HEK293 (cell line): ENCODE data around the gene RBPJ.

Experiments
- CTCF ChIA-PET: fragments of 350-600 bp; formaldehyde crosslinking; extraction: SDS; loops from one replicate; lab custom pipeline; 2021; ENCODE audit warnings: antibody characterized with exemption; lab: Yijun Ruan, JAX
- POLR2A ChIA-PET: fragments of 300-600 bp; formaldehyde crosslinking; extraction: SDS; loops from one replicate; lab custom pipeline; 2020; ENCODE audit warnings: antibody characterized with exemption, inconsistent platforms; lab: Yijun Ruan, JAX
- H3K27ac ChIP-seq: fragments of 200-500 bp; sonication (Bioruptor generic); 2 replicates; pipeline ENCODE4 v1.5.1; 2014; ENCODE audit warnings: low read depth, low read length, control low read depth, inconsistent platforms; ENCODE audit errors: extremely low read depth
- H3K36me3 ChIP-seq, 2 experiments: fragments of 200-500 bp in 1 of 2; sonication (Bioruptor generic) in 1 of 2; 1 replicate in 1 of 2; 2 replicates in 1 of 2; pipeline ENCODE4 v1.5.1; 2014 to 2017; ENCODE audit warnings: inconsistent platforms in 2 of 2, low read length in 2 of 2; ENCODE audit not compliant: control insufficient read depth in 2 of 2, insufficient read depth in 1 of 2
- H3K4me1 ChIP-seq: fragments of 200-500 bp; sonication (Bioruptor generic); 2 replicates; pipeline ENCODE4 v1.5.1; 2014; ENCODE audit warnings: mild to moderate bottlenecking, low read length, inconsistent platforms; ENCODE audit not compliant: control insufficient read depth, insufficient read depth
- H3K4me3 ChIP-seq: 2 replicates; pipeline ENCODE4 v1.5.1; 2011; ENCODE audit warnings: low read depth, mild to moderate bottlenecking, control low read depth, low read length, moderate library complexity
- H3K9me3 ChIP-seq: fragments of 200-500 bp; sonication (Bioruptor generic); 2 replicates; pipeline ENCODE4 v1.5.1; 2014; ENCODE audit warnings: low read depth, low read length, inconsistent platforms; ENCODE audit not compliant: control insufficient read depth, insufficient read depth
- AEBP2 ChIP-seq: fragments of 450-650 bp; formaldehyde crosslinking; IDR thresholded peaks from 2 replicates; pipeline ENCODE4 v1.5.1; 2016; ENCODE audit warnings: missing biosample characterization, missing genetic modification characterization, borderline replicate concordance
- CTCF ChIP-seq: fragments of 450-650 bp; formaldehyde crosslinking; IDR thresholded peaks from 2 replicates; pipeline ENCODE4 v1.5.1; 2016; ENCODE audit warnings: missing biosample characterization, missing genetic modification characterization
- FEZF1 ChIP-seq: fragments of 450-650 bp; formaldehyde crosslinking; IDR thresholded peaks from 2 replicates; pipeline ENCODE4 v1.5.1; 2016; ENCODE audit warnings: missing biosample characterization, missing genetic modification characterization
- ZBTB49 ChIP-seq: fragments of 450-650 bp; formaldehyde crosslinking; IDR thresholded peaks from 2 replicates; pipeline ENCODE4 v1.5.1; 2016; ENCODE audit warnings: missing biosample characterization, missing genetic modification characterization, low read depth
- ZNF2 ChIP-seq: fragments of 450-650 bp; formaldehyde crosslinking; IDR thresholded peaks from 2 replicates; pipeline ENCODE4 v1.5.1; 2016; ENCODE audit warnings: missing biosample characterization, missing genetic modification characterization
- ZNF280C ChIP-seq: fragments of 450-650 bp; formaldehyde crosslinking; IDR thresholded peaks from 2 replicates; pipeline ENCODE4 v1.5.1; 2016; ENCODE audit warnings: missing biosample characterization, missing genetic modification characterization
- ZNF513 ChIP-seq: fragments of 450-650 bp; IDR thresholded peaks from 2 replicates; pipeline ENCODE4 v1.5.1; 2018; ENCODE audit warnings: missing biosample characterization, missing genetic modification characterization
- ZNF600 ChIP-seq: fragments of 450-650 bp; formaldehyde crosslinking; IDR thresholded peaks from 2 replicates; pipeline ENCODE4 v1.5.1; 2016; ENCODE audit warnings: missing biosample characterization, missing genetic modification characterization
- ZNF654 ChIP-seq: fragments of 450-650 bp; formaldehyde crosslinking; IDR thresholded peaks from 2 replicates; pipeline ENCODE4 v1.5.1; 2016; ENCODE audit warnings: low read depth, missing biosample characterization, missing genetic modification characterization
- ZNF660 ChIP-seq: fragments of 450-650 bp; IDR thresholded peaks from 2 replicates; pipeline ENCODE4 v1.5.1; 2018; ENCODE audit warnings: missing biosample characterization, mild to moderate bottlenecking, missing genetic modification characterization
- ZNF785 ChIP-seq: fragments of 450-650 bp; formaldehyde crosslinking; IDR thresholded peaks from 2 replicates; pipeline ENCODE4 v1.5.1; 2016; ENCODE audit warnings: missing biosample characterization, missing genetic modification characterization
- ZSCAN30 ChIP-seq: fragments of 450-650 bp; IDR thresholded peaks from 2 replicates; pipeline ENCODE4 v1.5.1; 2018; ENCODE audit warnings: missing biosample characterization, mild to moderate bottlenecking, missing genetic modification characterization, moderate library complexity
- TF ChIP-seq, protein P1 (sequence below): fragments of 450-650 bp; formaldehyde crosslinking; IDR thresholded peaks from 2 replicates; pipeline ENCODE4 v1.5.1; 2017; ENCODE audit warnings: missing biosample characterization, missing genetic modification characterization
- TF ChIP-seq, protein P2 (sequence below): fragments of 450-650 bp; formaldehyde crosslinking; IDR thresholded peaks from 2 replicates; pipeline ENCODE4 v1.5.1; 2017; ENCODE audit warnings: missing biosample characterization, missing genetic modification characterization

The RBPJ gene

DNA sequence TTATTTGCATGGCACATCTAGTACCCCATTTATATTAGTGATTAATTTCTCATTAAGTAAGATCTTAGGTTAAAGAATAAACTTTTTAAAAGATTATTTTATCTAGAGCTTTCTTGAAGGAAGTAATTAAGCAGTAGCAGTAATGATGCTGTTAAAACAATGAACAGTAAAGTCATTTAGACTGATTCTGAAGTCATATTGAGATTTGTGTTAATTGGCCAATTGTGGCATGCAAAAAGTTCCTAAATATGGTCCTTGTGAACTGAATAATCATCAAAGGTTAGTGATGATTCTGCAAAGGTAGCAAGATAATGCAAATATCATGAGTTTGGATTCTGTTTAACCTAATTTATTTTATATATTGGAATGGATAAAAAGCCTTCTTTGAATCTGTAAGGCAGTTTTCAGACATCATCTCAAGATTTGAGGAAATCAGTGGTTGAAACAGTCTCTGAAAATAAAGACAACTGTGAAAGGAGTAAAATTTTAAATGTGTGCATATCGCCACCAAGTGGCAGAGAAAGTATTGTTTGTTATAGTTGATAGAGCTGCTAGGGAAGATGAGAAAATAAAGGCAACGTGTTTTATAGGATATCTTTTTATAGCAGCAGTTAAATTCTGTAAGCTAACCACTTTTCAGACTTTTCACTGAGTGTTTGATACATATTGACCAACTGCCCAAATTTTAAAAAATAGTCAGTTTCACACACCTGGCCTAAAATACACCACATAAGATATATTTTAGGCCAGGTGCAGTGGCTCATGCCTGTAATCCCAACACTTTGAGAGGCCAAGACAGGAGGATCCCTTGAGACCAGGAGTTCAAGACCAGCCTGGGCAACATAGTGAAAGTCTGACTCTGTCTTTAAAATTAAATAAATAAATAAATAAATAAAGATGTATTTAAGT, 89.8 kb downstream of the RBPJ start:
- ChIA-PET POLR2A (interaction anchor here (0.5 kb wide), 1 partner anchor 81 kb away, joined by 3 read pairs; no protein-coding TSS in a partner anchor), CTCF (interaction anchor here (0.6 to 2.3 kb wide), 13 partner anchors 11 to 438 kb away, joined by 3 to 7 read pairs (median 3); no protein-coding TSS in a partner anchor)
- Histone ChIP-seq H3K9me3 (no peaks in the 10 kb centered on the region), H3K4me3 (no peak overlapping the region), H3K27ac (no peak overlapping the region), H3K4me1 (no peaks in the 10 kb centered on the region), H3K36me3 (peaks cover 4 to 28% of the 10 kb centered on the region in 2 experiments; a peak in 2 of 3 replicates)
- TF ChIP-seq, protein P1, sequence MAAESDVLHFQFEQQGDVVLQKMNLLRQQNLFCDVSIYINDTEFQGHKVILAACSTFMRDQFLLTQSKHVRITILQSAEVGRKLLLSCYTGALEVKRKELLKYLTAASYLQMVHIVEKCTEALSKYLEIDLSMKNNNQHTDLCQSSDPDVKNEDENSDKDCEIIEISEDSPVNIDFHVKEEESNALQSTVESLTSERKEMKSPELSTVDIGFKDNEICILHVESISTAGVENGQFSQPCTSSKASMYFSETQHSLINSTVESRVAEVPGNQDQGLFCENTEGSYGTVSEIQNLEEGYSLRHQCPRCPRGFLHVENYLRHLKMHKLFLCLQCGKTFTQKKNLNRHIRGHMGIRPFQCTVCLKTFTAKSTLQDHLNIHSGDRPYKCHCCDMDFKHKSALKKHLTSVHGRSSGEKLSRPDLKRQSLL (tag by site-specific recombination): 0 out of 2 replicates have a peak, but pooled peaks have one; percentile 17
- 0 out of 2 replicates have a peak, but pooled peaks have one; percentile 27 for TF ChIP-seq ZSCAN30 (tag by site-specific recombination)
- TF ChIP-seq CTCF (tag by site-specific recombination): 0 out of 2 replicates have a peak, but pooled peaks have one; percentile 9
- TF ChIP-seq ZNF660 (tag by site-specific recombination): peak; percentile 62; the same call in 1 of the 2 replicates
- no peak for TF ChIP-seq ZNF785
- no peak for TF ChIP-seq ZBTB49 (tag by site-specific recombination)
- TF ChIP-seq ZNF654 (tag by site-specific recombination): peak; percentile 66
- no peak for TF ChIP-seq FEZF1 (tag by site-specific recombination)
- TF ChIP-seq ZNF2: no peak

GRCh38 chr4:26412381-26413372, 91.9 kb downstream of the RBPJ start:
- H3K36me3 ChIP-seq: peaks cover 6 to 26% of the 10 kb centered on the region in 2 experiments; a peak in 2 of 3 replicates
- H3K27ac ChIP-seq: no peak overlapping the region
- H3K4me3 ChIP-seq: no peak overlapping the region
- no peaks in the 10 kb centered on the region for H3K4me1 ChIP-seq
- CTCF ChIA-PET: interaction anchor here (0.6 kb wide), 1 partner anchor 185 kb away, joined by 3 read pairs; no protein-coding TSS in a partner anchor
- H3K9me3 ChIP-seq: no peaks in the 10 kb centered on the region
- POLR2A ChIA-PET: interaction anchor here (0.6 kb wide), 1 partner anchor 782 kb away, joined by 3 read pairs; no protein-coding TSS in a partner anchor
- TF ChIP-seq ZNF280C (tag by site-specific recombination) (no peak), ZNF513 (tag by site-specific recombination) (no peak), AEBP2 (tag by site-specific recombination) (no peak), ZNF600 (no peak)
- TF ChIP-seq, protein P2, sequence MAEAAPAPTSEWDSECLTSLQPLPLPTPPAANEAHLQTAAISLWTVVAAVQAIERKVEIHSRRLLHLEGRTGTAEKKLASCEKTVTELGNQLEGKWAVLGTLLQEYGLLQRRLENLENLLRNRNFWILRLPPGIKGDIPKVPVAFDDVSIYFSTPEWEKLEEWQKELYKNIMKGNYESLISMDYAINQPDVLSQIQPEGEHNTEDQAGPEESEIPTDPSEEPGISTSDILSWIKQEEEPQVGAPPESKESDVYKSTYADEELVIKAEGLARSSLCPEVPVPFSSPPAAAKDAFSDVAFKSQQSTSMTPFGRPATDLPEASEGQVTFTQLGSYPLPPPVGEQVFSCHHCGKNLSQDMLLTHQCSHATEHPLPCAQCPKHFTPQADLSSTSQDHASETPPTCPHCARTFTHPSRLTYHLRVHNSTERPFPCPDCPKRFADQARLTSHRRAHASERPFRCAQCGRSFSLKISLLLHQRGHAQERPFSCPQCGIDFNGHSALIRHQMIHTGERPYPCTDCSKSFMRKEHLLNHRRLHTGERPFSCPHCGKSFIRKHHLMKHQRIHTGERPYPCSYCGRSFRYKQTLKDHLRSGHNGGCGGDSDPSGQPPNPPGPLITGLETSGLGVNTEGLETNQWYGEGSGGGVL: no peak
